Measurements from ENCODE around the gene STAP2.
"Not testable (repeated sequence)": the region's sequence is repeated elsewhere in the genome, so short reads cannot be mapped to it uniquely, and the experiment has no call there.

Gene STAP2

DNA sequence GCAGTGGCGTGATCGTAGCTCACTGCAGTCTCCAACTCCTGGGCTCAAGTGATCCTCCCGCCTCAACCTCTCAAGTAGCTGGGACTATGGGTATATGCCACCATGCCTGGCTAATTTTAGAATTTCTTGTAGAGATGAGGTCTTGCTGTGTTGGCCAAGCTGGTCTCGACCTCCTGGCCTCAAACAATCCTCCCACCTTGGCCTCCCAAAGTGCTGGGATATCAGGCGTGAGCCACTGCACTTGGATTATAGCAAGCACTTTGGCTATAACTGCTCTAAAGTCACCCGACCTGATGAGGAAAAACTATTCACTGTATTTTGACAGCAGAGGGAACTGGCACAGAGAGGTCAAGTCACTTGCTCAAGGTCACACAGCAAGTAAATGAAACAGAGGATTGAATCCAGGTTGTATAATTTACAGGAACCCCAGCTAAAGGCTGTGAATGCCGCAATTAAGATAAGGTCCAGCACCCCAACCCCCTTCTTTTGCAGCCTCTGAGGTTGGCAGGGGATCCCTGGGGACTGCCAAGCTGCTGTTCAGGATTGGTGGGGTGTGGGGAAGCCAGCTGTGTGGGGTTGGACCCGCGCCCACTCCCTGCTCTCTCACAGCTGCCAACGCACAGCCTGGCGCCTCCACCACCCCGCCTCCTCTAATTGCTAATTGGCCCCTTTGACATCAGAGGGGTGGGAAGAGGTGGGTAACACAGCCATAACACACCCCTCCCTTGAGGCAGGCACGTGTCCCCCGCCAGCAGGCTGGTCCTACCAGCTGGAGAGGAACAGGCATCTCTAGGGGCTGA is 42.5 kb downstream of the STAP2 start:
- DNase-seq: no peak

- DNase-seq: no peak
Measured at GRCh38 chr19:4294389-4294788, 44.2 kb downstream of the STAP2 start.

GRCh38 chr19:4292515-4292914 is 46.1 kb downstream of the STAP2 start:
- no peak for DNase-seq

- DNase-seq: no peak
Measured at GRCh38 chr19:4291184-4291732, 47.4 kb downstream of the STAP2 start.

DNA sequence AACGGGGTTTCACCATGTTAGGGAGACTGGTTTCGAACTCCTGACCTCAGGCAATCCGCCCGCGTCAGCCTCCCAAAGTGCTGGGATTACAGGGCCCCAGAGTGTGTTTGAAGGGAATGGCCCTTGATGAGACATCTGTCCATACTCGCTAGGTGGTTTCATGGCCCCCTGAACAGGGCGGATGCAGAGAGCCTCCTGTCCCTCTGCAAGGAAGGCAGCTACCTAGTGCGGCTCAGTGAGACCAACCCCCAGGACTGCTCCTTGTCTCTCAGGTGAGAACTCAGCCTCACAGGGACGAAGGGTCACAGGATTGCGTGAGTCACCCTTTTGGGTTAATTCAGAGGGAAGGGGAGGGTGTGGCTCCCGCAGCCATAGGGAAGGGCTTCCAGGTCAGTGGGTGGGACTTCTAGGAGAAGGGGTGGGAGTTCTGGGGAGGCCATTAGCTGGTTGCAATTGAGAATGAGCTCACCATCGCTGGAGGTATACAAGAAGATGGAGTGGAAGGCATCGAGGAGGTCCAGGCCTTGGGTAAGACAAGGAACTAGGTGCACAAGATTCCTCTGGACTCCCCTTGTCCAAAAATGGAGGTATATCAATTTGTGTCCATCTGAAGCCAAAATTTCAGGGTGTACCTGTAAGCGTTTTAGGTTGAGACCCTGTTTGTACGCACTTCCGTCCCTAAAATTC is 50.4 kb downstream of the STAP2 start:
- no peak for DNase-seq

DNA sequence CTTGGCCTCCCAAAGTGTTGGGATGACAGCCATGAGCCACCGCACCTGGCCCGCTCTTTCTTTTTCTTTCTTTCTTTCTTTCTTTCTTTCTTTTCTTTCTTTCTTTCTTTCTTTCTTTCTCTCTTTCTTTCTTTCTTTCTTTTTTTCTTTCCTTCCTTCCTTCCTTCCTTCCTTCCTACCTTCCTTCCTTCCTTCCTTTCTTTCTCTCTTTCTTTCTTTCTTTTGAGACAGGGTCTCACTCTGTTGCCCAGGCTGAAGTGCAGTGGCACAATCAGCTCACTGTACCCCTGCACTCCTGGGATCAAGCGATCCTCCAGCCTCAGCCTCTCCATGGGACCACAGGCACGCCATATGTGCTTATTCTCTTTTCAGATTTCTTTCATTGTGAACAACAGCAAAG is 52.5 kb downstream of the STAP2 start:
- not testable (repeated sequence) for DNase-seq

DNA sequence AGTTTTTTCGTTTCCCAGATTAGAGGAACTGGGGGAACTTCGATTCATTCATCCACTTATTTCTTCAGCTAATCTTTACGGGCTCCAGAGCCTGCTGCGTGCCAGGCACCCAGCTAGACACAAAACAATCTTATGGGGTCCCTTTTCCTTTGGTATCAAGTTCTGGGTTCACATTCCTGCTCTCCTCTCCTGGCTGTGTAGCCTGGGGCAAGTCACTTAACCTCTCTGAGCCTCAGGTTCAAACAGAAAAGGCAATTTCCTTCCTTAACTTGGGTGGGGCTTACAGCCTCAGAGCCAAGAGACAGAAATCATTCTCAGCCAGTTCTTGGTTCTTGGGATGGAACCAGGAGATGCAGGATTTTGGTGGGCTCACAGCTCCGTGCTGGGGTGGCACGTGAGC is 53.7 kb downstream of the STAP2 start:
- DNase-seq: no peak

DNA sequence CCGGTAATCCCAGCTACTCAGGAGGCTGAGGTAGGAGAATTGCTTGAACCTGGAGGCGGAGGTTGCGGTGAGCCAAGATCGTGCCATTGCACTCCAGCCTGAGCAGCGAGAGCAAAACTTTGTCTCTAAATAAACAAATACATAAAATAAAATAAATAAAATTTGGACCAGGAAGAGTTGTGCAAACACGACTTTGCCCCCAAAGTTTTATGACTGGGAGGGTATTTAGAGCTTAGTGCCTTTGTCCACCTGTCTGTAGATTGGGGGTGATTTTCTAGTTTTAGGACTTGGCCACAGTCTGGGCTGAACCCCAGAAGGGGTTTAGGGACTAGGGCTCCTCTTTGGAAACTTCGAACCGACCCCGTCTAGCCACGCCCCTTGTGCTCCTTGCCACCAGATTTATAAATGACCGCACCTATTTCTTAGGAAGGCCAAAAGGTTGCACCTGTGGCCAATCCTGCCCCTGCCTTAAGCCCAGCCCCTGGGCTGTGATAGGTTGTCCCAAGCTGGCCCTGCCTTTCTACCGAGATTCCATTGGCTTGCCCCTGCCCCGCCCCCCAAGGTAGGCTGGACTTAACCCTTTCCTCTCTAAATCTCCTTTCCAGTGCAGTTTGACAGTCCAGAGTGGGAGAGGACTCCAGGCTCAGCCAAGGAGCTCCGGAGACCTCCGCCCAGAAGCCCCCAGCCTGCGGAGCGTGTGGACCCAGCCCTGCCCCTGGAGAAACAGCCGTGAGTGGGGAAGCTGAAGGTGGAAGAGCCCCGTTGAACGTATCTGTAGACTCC is 54.3 kb downstream of the STAP2 start:
- peak; percentile 70 for DNase-seq

GRCh38 chr19:4279530-4280422 is 58.9 kb downstream of the STAP2 start:
- no peak for DNase-seq

DNA sequence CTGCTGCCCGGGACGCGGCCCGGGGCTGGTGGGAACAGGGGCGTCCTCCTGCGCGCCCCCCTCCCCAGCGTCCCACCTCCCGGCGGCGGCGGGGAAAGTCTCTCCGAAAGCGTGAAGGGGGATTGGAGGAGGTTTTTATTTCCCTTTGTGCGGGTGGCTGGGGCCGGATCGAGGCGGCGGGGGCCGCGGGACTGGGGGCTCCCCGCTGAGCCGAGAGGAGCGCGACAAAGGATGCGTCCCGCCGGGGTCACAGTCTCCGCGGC is 59.4 kb downstream of the STAP2 start:
- DNase-seq: no peak

DNA sequence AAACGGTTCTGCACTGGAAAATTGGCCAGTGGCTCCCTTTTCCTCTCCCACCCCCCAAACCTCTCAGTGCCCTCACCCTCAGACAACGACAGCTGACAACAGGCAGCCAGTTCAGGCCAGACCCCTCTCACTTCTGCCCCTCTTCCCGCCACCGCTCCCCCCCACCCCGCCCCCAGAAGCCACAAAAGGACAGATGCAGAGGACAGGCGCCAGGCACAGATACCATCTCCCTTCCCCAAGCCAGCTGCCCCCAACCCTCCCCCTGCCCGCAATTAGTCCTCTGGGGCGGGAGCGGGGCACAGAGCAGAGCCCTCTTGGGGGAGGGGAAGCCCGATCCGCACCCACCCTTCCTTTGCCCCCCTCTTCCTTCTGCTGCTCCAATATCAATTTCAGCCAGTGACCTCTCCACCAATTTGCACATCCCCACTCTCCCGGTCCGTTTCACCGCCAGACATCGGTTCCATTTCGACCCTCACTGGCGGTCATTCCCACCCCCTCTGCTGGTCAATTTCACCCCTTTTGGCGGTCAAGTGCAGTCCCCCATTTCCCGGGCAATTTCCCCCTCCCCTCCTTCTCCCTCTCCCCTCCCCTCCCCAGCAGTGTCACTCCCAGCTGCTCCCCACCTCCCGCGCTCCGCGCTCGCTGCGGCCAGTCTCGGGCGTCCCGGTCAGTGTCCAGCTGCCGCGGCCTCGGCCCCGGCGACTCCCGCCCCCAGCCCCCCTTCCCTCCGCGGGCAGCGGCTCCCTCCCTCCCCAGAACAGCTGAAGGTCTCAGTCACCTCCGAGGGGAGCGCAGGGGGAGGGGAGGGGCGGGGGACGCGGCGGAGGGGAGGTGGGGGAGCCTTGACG is 60.0 kb downstream of the STAP2 start, which contains the start of gene SHD:
TSS of gene SHD (plus strand) at position 848 of the 848 bp plus-strand sequence. CDS start 798 bp downstream, outside the sequence.
- no peak for DNase-seq

GRCh38 chr19:4278010-4278409 is 60.6 kb downstream of the STAP2 start:
- no peak for DNase-seq

- peak; percentile 14 for DNase-seq
Measured at GRCh38 chr19:4277191-4277696, 61.4 kb downstream of the STAP2 start.

DNA sequence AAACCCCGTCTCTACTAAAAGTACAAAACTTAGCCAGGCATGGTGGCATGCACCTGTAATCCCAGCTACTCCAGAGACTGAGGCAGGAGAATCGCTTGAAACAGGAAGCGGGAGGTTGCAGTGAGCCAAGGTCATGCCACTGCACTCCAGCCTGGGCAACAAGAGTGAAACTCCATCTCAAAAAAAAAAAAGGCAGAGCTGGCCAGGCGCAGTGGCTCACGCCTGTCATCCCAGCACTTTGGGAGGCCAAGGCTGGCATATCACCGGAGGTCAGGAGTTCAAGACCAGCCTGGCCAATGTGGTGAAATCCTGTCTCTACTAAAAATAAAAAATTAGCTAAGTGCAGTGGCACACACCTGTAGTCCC is 64.3 kb downstream of the STAP2 start:
- not testable (repeated sequence) for DNase-seq

All from 8988T (cell line).